C1 segment of cervical spinal cord (tissue), 14 donors: ENCODE measurements around the gene GIGYF2.
A peak's percentile ranks its signal among the peaks of the same experiment; 100 is the strongest.

Experiments used
- DNase-seq, 14 donors: peaks; one replicate each; lab custom pipeline; 2025; lab: John Stamatoyannopoulos, UW

GIGYF2 gene

DNA sequence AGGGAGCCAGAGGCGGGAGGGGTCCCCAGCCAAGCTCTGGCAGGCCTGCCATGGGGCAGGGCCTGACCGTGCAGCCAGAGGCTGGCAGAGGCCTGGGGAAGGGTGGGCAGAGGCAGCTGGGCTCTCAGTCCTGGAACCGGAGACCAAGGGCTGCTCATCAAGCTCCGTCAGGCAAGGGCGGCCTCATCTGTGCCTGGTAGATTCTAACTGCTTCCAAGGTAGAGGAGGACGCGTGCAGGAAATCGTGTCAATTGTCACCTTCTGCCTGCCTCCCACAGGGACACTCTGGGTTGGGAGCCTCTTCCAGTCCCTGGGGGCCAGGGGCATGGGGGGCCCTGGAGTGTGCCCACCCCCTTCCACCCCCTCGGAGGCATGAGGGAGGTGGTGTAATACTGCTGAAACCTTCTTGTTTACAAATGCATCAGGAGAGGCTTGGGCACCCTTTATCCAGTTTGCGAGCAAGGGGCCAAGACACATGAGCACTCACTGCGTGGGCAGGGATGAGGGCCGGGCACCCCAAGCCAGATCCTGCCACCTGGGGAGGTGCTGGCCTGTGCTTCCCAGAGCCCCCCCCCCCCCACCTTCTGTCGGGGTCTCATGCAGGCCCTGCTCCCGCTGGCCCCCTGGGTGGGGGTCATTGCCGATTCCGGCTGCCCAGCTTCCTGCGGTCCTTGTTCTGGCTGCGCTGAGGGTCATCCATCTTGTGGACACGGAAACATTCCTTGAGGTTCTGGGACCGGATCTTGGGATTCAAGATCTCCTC is 181.9 kb downstream of the GIGYF2 start:
- peak in 4 of 14 donors; percentile 4 to 45 (median 37) for DNase-seq

DNA sequence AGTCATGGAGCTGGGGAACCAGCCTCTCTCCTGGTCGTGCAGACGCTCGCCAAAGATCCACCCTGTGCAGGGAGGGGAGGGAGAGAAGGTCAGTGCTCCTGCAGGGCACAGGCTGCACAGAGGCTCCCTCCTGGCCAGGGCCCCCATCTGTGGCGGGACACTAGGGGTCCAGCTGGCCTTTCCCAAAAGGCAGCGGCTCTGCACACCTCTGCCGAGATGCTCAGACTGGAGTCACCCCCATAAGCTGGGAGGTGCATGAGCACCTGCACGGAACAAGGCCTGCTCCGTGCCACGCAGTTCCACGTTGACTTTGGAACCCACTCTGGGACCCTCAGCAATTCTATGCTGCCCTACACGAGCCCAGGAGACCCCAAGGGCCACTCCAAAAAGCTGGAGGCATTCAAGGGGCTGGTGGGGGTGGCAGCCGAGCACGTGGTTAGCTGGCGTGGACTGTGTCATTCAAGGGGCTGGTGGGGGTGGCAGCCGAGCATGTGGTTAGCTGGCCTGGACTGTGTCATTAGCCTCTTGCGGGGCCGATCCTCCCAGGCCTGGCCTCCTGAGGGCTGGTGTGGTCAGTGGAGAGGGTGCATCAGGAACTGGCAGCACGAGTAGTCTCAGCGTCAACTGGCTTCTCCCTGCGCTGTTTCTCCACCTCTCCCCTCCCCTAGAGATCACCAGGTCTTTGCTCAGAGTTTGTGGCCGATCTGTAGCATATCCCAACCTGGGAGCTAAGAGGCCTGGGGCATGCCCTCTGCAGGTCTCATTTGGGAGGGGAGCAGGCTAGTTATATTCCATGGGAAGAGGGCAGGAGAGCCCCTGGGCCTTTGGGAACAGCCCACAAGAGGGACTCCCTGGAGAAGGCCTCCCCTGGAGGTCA is 182.7 kb downstream of the GIGYF2 start:
- DNase-seq = peak in 1 of 14 donors; percentile 51

DNA sequence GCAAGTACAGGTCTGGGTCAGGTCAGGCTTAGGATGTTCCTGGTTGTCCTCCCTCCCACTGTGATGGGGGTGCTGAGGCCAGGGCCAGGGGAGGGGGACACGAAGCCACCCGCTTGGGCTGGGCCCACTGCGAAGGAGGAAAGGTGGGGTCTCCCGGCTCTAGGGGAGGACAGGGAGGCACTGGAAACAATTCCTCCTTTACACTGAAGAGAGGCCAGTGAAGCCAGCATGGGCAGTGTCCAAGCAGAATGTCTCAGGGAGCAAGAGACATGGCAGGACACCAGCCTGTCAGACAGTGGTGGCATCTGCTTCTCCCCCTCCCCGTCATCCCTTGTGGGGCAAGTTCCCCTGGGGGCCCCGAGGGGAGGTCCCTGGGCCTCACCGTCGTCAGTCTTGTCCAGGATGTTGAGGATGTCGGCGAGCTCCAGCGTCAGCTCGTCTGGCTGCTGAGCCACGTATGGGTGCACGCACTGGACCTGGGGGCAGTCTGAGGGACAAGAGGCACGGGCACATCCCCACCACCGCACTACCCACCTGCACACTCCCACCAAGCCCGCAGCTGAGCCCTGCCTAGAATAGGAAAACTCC is 183.7 kb downstream of the GIGYF2 start:
- DNase-seq = no peak

DNA sequence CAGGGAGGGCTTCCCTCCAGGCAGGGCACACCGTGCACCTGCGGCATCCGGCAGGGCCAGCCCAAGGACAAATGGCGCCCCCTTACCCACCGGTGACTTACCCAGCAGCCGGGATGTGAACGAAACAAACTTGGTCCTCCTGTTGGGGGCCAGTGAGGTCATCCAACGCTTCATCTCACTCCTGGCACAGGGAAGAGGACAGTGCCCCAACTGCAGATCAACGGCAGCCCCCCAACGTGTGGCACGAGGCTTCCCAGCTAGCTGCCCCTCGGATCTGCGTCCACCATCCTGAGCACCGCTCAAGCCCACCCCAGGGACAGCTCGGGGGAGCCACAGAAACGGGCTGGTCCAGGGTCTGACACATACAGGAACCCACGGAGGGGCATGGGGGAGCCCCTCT is 185.0 kb downstream of the GIGYF2 start:
- DNase-seq = no peak

DNA sequence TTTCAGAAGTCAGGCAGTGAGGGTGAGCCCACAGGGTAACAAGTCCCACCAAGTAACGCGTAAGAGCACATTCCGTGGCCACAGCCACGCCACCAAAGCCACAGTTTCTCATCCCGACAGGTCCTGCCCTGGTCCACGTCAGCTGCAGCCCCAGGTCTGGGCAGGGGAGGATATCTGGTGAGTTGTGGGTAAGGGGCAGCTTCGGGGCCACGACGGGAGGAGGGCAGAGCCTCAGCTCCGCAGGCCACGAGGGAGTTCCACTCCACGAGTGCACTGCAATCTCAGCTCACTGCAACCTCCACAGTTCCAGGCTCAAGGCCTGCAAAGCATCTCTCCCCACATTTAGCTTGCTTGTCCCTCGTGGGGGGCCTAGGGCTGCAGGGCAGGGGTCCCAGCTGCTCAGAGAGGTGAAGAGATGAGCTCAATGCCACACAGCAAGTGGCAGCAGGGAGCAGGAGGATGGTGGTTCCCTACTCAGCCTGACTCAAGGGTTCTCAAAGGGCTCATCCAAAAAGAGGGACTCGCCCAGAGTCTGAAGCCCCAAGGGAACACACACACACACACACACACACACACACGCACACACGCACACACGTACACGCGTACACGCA is 185.5 kb downstream of the GIGYF2 start:
- no peak for DNase-seq

DNA sequence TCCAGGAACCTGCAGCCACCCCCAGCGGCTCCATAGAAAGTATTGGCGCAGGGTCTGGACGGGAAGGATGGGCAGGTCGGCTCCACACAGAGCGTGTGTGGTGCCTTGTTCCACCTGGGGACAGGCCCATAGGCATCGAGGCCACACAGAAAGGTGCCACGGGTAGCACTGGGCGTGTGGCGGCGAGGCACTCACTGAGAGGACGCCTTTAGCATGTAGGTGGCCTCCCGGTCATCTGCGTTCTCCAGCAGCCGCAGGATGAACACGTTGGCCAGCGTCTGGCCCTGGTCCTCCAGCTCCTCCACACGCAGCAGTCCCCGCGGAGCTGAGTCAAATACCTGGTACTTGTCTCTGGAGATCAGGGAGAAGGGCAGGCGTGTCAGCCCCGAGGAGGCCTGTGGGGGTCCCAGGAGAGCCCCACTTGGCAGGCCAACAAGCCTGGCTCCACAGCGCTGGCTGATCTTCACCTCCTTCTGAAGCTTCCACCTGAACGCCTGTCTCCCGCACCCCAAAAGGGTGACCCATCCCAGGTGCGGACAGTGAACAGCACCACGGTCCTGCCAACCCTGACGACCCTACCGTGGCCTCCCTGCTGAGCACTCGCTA is 186.1 kb downstream of the GIGYF2 start:
- DNase-seq = no peak

DNA sequence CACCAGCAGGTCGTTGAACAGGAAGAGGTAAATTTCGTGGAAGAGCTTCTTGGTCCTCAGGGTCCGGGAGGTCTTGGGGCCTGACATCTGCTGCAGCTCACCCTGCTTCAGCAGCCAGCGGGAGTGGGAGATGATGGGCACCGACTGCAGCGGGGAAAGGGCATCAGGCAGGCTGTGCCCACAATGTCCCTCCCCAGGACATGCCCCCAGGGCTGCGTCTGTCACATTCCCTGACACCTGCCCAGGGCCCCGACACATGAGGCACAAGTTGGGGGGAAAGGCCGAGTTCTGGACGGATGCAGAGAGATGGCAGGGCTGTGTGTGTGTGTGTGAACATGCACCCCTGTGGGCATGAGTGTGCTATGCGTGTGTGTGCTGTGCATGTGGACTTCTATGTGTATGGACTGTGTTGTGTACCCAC is 186.9 kb downstream of the GIGYF2 start:
- DNase-seq = no peak

DNA sequence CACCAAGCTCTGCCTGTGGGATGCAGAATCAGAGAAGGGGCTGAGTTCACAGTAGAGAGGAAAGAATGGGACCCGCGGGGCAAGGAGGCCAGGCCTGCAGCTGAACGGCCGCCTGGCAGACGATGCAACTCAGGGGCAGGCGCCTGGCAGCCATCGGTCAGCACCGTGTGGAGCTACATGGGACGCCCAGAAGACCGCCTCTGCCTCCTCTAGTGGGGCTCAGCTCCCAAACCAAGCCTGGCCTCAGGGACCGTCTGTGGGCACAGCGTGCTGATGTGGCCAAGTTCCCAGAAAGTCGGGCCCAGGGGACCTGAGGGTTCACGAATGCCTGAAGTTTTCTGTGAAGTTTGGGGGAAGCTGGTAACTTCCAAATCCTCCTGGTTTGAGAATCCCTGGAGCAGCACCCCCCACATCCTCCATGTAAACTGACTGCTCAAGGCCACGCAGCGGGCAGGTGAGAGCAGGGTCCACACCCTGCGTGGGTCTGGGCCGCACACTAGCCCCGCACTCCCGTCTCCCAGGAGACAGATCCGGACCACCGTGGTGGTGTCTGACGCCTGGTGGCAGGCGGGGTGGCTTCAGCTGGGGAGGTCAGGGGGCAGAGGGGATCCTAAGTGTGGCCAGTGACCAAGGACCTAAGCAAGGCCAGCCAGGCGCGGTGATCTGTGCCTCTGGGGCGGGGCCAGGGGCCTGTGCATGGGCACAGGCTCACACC is 187.6 kb downstream of the GIGYF2 start:
- no peak for DNase-seq

DNA sequence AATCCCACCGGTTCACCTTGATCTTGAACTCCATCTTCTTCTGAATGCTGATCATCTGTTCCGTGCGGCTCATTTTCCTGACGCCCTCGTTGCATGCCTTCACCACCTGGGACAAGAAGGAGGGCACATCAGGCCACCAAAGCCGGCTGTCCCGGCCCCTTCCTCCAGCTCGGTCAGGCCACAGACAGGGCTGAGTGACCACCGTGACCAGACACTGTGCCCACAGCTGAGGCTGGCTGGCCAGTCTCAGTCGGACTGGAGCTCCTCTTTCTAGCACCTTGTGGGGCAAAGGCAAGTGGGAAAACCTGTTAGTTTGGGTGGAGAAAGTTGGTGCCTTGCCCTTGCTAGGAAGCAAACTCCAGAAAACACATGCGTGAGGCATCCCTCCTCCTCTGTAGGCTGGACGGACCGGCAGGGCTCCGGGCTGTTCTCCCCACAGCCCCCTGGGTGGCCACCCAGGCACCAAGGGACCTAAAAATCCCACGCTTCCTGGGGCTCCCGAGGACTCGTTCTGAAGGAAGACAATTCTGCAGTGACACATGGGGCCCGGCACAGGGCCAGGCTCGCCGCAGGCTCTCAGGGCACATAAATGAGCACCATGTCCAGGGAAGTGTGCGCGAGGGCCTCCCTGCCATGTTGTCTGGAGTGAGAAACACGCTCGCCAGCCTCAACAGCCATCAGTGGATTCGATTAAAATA is 188.3 kb downstream of the GIGYF2 start:
- DNase-seq = no peak

DNA sequence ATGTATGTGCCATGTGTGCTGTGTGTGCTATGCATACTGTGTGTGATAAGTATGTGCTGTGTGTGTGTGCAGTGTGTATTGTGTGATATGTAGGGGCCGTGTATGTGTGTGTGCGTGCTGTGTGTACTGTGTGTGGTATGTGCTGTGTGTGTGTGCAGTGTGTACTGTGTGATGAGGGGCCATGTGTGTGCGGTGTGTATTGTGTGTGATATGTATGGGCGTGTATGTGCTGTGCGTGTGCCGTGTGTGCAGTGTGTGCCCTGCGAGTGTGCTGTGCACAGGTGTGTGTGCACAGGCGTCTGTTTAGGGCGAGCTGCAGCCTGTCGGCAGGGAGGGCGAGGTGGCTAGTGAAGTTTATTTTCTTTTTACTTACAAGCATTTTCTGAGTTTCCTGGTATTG is 189.0 kb downstream of the GIGYF2 start:
- no peak for DNase-seq

DNA sequence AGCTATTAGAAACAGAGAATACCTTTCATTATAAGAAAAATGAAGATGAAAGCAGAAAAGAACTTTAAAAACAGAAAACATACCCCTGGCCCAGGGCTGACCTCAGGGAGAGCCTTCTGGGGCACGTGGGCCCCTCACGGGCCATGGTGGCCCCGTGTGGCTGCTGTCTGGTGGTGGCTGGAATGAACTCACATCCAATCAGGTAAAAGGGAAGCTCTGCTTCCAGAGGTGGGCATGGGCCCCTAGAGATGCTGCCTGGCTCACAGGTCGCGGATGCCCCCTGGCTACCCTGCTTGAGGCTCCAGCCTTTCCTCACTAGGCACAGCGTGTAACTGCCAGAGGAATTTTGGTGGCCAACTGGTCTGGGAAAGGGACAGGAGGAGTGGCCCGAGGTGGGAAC is 189.5 kb downstream of the GIGYF2 start:
- DNase-seq = no peak

DNA sequence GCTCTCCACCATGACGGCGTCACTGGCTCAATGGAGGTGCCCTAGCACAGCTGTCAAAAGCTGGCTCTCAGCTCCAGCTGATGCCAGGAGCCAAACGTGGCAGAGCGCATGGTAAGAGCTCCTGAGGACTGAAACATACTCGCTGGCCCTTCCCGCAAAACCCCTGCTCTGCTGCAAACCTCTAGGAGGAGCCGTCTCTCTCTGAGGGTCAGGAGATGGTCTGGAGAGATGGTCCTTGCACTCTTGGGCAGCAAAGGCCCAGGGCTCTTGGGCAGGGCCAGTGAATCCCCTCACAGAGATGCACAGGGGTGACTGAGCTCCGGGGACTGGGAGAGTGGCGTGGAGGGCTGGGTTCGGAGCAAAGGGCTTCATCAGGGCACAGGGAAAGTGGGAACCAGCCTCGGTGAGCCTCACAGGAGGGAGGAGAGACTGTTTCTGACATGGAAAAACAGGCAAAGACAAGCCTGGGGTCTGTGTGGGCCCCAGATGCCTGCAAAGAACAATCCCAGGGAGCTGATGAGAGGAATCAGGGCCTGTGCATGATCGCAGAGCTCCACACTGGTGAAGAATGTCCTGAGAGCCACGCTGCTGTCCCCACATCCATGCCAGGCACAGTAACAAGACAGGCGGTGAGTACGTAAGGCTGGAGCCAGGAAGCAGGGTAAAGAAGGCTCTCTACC is 190.2 kb downstream of the GIGYF2 start:
- DNase-seq = no peak

DNA sequence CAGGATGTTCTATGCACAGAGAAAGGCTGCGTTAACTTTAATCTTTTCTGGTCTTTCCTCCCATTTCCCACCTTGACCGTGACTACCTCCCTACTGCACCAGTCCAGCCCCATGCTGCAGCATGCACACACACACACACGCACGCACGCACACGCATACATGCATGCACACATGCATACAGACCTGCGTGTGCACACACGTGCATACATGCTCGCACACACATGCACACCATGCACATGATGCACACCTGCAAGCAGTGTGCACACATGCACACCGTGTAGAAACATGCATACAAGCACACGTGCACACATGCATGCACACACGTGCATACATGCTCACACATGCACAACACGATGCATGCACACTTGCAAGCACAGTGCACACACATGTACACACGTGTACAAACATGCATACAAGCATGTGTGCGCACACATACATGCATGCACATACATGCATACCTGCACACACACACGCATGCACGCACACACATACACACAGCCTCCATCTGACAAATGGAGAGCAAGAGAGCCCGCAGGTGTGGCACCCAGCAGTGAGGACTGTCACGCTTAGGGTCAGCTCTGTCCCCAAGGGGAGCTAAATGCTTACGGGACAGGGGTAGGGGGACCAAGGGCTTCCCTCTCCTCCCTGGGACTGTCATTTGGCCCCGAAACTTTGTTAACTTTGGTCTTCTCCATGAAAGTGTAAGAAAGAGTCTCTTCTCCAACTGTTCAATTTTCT is 191.1 kb downstream of the GIGYF2 start:
- no peak for DNase-seq

DNA sequence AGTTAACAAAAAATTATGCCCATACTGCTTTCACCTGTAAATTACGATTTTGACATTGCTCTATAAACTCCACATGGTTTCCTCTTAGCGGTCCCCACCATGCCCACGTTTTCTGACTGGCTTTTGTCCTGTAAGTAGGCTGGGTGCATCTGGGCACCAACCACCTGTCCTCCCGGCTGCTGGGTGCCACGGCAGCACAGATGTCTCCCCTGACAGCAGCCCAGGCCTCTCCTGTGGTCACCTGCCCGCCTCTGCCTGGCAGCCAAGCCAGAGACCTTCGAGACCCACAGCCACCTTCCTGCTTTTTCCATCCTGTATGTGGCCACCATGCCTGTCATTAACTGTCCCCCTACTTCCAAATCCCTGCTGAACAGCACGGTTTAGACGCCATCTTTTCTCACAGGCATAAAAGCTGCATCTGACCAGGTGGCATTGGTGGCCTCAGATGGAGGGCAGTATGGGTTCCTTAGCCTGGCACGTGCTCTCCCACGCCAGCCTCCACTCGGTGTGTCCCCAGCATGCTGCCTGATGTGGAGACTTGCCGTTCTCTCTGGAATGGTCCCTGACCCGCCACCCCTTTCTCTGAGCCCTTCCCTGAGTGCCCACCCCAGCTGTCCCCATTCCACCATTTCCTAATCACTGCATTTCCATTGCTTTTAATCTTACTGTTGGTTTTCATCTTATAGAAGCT is 191.9 kb downstream of the GIGYF2 start:
- DNase-seq = no peak

DNA sequence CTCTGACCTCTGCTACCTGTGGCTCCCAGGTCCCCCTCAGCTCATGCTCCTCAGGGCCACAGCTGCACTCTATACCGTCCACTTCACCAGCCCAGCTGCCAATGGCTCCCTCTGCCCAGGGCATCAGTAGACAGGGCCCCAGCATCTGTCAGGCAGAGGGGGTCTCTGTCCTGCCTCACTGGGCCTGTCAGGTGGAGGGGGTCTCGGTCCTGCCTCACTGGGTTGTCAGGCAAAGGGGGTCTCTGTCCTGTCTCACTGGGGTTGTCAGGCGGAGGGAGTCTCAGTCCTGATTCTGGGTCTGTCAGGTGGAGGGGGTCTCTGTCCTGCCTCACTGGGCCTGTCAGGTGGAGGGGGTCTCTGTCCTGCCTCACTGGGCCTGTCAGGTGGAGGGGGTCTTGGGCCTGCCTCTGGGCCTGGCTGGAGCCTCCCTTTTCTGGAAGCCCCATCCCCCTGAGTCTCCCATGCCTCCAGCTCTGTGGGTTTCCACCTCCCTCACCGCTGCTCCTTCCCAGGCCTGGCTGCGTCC is 192.8 kb downstream of the GIGYF2 start:
- DNase-seq = no peak

DNA sequence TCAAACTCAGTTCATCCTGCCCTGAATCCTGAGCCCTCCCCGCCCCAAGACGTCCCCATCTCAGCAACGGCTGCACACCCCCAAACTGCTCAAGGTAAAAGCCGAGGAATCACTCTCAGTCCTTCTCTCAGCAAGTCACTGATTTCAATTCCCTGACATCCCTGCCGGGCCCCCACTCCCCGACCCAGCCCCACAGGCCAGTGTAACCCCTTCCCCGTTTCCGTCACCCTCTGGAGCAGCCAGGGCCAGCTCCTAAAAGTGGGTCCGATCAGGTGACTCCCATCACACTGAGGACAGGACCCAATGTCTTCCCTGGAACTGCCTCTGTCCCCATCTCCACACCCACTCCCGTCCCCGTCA is 193.4 kb downstream of the GIGYF2 start:
- no peak for DNase-seq

DNA sequence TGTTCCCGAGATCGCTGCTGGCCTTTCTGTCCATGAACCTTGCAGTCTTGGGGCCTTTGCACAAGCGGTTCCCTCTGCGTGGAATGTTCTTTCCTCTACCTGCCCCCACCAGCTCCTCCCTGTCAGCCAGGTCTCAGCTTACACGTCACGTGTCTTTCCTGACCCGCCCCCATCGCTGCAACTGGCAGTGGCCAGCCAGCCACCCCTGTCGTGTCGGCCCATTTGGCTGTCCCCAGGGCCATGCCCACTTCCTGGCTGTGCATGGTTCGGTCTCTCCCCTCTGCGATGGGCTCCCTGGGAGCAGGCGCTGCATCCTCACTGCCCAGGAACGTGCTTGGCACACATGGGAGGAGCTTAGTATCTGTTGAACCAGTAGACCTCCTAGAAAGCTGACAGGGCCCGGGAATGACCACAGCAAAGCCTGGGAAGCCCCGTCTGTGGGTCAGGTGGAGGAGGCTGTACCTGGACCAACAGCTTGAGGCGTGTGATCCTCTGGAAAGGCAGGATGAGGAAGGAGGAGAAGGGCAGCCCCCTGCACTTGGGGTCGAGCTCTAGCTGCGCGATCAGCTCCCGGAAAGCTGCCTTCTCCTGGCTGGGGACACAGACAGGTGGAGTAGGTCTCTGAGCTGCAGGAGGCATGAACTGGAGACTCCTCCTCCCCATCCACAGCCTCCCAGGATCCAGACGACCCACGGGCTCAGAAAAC is 193.9 kb downstream of the GIGYF2 start:
- DNase-seq = no peak

DNA sequence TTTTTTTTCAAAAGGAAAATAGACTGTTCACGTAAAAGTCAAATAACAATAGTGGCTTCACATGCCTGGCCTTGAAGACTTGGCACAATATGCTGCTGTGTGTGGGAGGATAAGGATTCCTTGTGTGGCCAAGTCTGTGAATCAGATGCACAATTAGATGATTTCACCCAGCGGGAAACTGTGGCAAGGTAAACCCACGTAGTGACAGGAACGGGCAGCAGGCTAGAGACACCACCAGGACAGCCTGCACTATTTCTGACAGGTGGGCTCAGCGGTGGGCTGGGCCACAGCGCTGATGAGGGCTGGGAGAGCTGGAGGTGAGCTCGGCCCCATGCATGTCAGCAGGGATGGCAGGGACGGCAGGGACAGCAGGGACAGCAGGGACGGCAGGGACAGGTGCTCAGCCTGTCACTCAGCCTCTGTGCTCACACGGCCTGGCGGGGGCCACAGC is 194.5 kb downstream of the GIGYF2 start:
- peak in 1 of 14 donors; percentile 53 for DNase-seq
